GM15510 (cell line): Measurements from ENCODE around the gene TNFRSF1B.

Experiments
- POLR2A ChIP-seq: IDR thresholded peaks from 3 replicates; pipeline ENCODE4 v1.6.1; 2011; ENCODE audit warnings: borderline replicate concordance; ENCODE audit not compliant: insufficient read length; ENCODE audit errors: extremely low read depth

The TNFRSF1B gene

GRCh38 chr1:12185918-12186678 lies 19.3 kb downstream of the TNFRSF1B start:
- no peak for TF ChIP-seq POLR2A

- TF ChIP-seq POLR2A, result no peak
Measured at GRCh38 chr1:12186679-12186985, 19.8 kb downstream of the TNFRSF1B start.

- TF ChIP-seq POLR2A, result no peak
Measured at GRCh38 chr1:12188115-12188514, 21.3 kb downstream of the TNFRSF1B start.

- no peak for TF ChIP-seq POLR2A
Measured at GRCh38 chr1:12188657-12189327, 22.0 kb downstream of the TNFRSF1B start.

GRCh38 chr1:12189328-12189682 lies 22.5 kb downstream of the TNFRSF1B start:
- TF ChIP-seq POLR2A, result no peak

- TF ChIP-seq POLR2A, result no peak
Measured at GRCh38 chr1:12191242-12192032, 24.6 kb downstream of the TNFRSF1B start.

- TF ChIP-seq POLR2A, result no peak
Measured at GRCh38 chr1:12194666-12195216, 27.9 kb downstream of the TNFRSF1B start.

- TF ChIP-seq POLR2A, result no peak
Measured at GRCh38 chr1:12195416-12195815, 28.6 kb downstream of the TNFRSF1B start.

- TF ChIP-seq POLR2A, result no peak
Measured at GRCh38 chr1:12196641-12197482, 30.1 kb downstream of the TNFRSF1B start.

GRCh38 chr1:12197483-12197880 lies 30.7 kb downstream of the TNFRSF1B start:
- TF ChIP-seq POLR2A, result no peak

GRCh38 chr1:12200208-12200607 lies 33.4 kb downstream of the TNFRSF1B start:
- no peak for TF ChIP-seq POLR2A

- TF ChIP-seq POLR2A, result no peak
Measured at GRCh38 chr1:12201352-12202189, 34.8 kb downstream of the TNFRSF1B start.

GRCh38 chr1:12202190-12202497 lies 35.4 kb downstream of the TNFRSF1B start:
- TF ChIP-seq POLR2A, result no peak

GRCh38 chr1:12202577-12202976 lies 35.8 kb downstream of the TNFRSF1B start:
- no peak for TF ChIP-seq POLR2A
